Measurements from ENCODE around the gene MT4. TPM values are rescaled to one million over a fixed set of nuclear protein-coding genes. Genes with fewer than 3 reads are reported as not detected.

MT4 gene
- total and polyA plus RNA-seq, 2 donors (not counting 3 experiments of a cell fraction or from before 2014, with no cell fraction given): not detected

GRCh38 chr16:56615353-56615752, 50.5 kb downstream of the MT4 start:
- no peaks in the 10 kb centered on the region for H3K27me3 ChIP-seq (ENCODE audit: control insufficient read depth in 2 of 2, insufficient read depth in 2 of 2, low read length in 2 of 2)
- no peaks in the 10 kb centered on the region for H3K36me3 ChIP-seq (ENCODE audit: control insufficient read depth in 2 of 2, extremely low read depth in 1 of 2, insufficient read depth in 2 of 2, low read length in 2 of 2)
- ChIA-PET POLR2A (interaction anchor here (1.5 kb wide), 1 partner anchor 10 kb away, joined by 4 read pairs; the partner anchor contains the start of gene MT1E), CTCF (interaction anchor here (0.7 to 2.0 kb wide), 3 partner anchors 11 to 87 kb away, joined by 3 to 6 read pairs (median 4); no protein-coding TSS in a partner anchor)
- H3K79me2 ChIP-seq (ENCODE audit: control insufficient read depth, insufficient read depth, low read length): peaks cover 18% of the 10 kb centered on the region
- H3K4me1 ChIP-seq (ENCODE audit: control insufficient read depth, extremely low read depth, insufficient read depth, low read length): peaks cover 71% of the 10 kb centered on the region
- H3K4me2 ChIP-seq (ENCODE audit: insufficient read depth, low read length): peak overlapping the region; percentile 21
- DNase-seq (ENCODE audit: low read depth, low spot score) (no peak), FAIRE-seq (no peak)
- H3K9ac ChIP-seq (replicated peaks; ENCODE audit: extremely low read depth, insufficient read depth, low read length): no peak overlapping the region
- H3K4me3 ChIP-seq (replicated peaks in 1 of 3; ENCODE audit: insufficient read depth in 1 of 3, low read depth in 1 of 3, low read length in 3 of 3): no peak overlapping the region
- dilution Hi-C loops (cut with MboI; ENCODE audit: extremely low pct_ligation_motif_present, low sequenced_read_pairs): no loop called here
- no peak overlapping the region for H2AFZ ChIP-seq (ENCODE audit: low read depth, low read length)
- intact Hi-C loops (cut with micrococcal nuclease): no loop called here
- no peaks in the 10 kb centered on the region for H3K9me1 ChIP-seq (replicated peaks; ENCODE audit: control insufficient read depth, extremely low read depth, insufficient read depth, low read length)
- BruUV-seq (replicated peaks): no TSS peak
- TF ChIP-seq CTCF (IDR thresholded peaks at IDR 0.05; ENCODE audit: extremely low read depth in 1 of 2, insufficient read depth in 1 of 2, low read depth in 1 of 2, low read length in 2 of 2) (no peak), POLR2AphosphoS5 (IDR thresholded peaks at IDR 0.05; ENCODE audit: insufficient read depth, low read depth, low read length) (no peak), MYC (IDR thresholded peaks at IDR 0.05; ENCODE audit: low read depth, low read length) (no peak), EZH2 (IDR thresholded peaks at IDR 0.05; ENCODE audit: borderline replicate concordance, low read depth, low read length, severe bottlenecking) (no peak), POLR2A (IDR thresholded peaks at IDR 0.05; ENCODE audit: low read depth, low read length) (no peak), FOS (IDR thresholded peaks at IDR 0.05; ENCODE audit: borderline replicate concordance, insufficient read depth, low read length) (no peak)
- H3K9me3 ChIP-seq (replicated peaks; ENCODE audit: control insufficient read depth, insufficient read depth, low read length): no peaks in the 10 kb centered on the region
- H3K27ac ChIP-seq (ENCODE audit: insufficient read depth, low read depth, low read length): peak overlapping the region; percentile 80
- no peaks in the 10 kb centered on the region for H4K20me1 ChIP-seq (replicated peaks; ENCODE audit: control insufficient read depth, extremely low read depth, insufficient read depth, low read length)

Measured in endothelial cell of umbilical vein (primary cell).